K562 (cell line): ENCODE results near the gene AMMECR1. TPM values are rescaled to one million over a fixed set of nuclear protein-coding genes. Genes with fewer than 3 reads are reported as not detected.

Source experiments
- ATAC-seq: fragments of 200-7000 bp; cut with Tn5 transposase; 3 replicates; pipeline ENCODE4 v1.9.1; 2020; ENCODE audit warnings: moderate library complexity
- BruUV-seq: library from RNA; stranded (reverse); fragments of 400-500 nt; replicated peaks from 2 replicates; lab custom pipeline; 2021; lab: Mats Ljungman, UMichigan
- CTCF ChIA-PET: fragments of 300-600 bp; formaldehyde crosslinking; extraction: SDS; loops from one replicate; lab custom pipeline; 2021; ENCODE audit warnings: low intra/inter-chr PET ratio; lab: Yijun Ruan, JAX
- POLR2A ChIA-PET: fragments of 300-600, 350-650 bp; sonication (Branson Sonifier 250); formaldehyde crosslinking; extraction: SDS; loops from one replicate; lab custom pipeline; 2021; ENCODE audit warnings: antibody characterized with exemption, inconsistent platforms; lab: Yijun Ruan, JAX
- DNase-seq, 4 experiments: peaks; one replicate each; pipeline versions ENCODE4 v3.0.0 to v3.0.0-alpha.2; 2011 to 2018; ENCODE audit warnings: low spot score in 3 of 4, mixed read lengths in 3 of 4; ENCODE audit errors: extremely low read depth in 1 of 4
- FAIRE-seq: peaks from 2 replicates; lab custom pipeline; 2011; peaks lifted over from hg19 to GRCh38; lab: Jason Lieb, UNC
- H2AFZ ChIP-seq: 2 replicates; pipeline ENCODE4 v1.6.0; 2011; ENCODE audit warnings: low read depth, low read length, control low read depth, inconsistent platforms
- H3K27ac ChIP-seq: fragments of 200-600 bp; 3 replicates; pipeline ENCODE4 v1.8.0; 2011; ENCODE audit warnings: low read depth, mild to moderate bottlenecking, control low read depth, inconsistent platforms, low read length, moderate library complexity, mixed read lengths; ENCODE audit errors: extremely low read depth
- H3K27me3 ChIP-seq, 2 experiments: fragments of 300-600 bp in 1 of 2; 2 replicates in 1 of 2; 3 replicates in 1 of 2; pipeline versions ENCODE4 v1.6.0 to v1.8.0; 2011; ENCODE audit warnings: inconsistent platforms in 2 of 2, low read length in 2 of 2, mild to moderate bottlenecking in 1 of 2, mixed read lengths in 1 of 2, moderate library complexity in 1 of 2; ENCODE audit not compliant: control insufficient read depth in 2 of 2, insufficient read depth in 2 of 2
- H3K36me3 ChIP-seq: fragments of 300-600 bp; 3 replicates; pipeline ENCODE4 v1.8.0; 2011; ENCODE audit warnings: mild to moderate bottlenecking, low read length, inconsistent platforms; ENCODE audit not compliant: control insufficient read depth, insufficient read depth
- H3K4me1 ChIP-seq, 2 experiments: fragments of 200-600 bp in 1 of 2; replicated peaks in 1 of 2; 2 replicates in 1 of 2; 3 replicates in 1 of 2; pipeline versions ENCODE4 v1.5.1 to v1.8.0; 2011; ENCODE audit warnings: inconsistent platforms in 2 of 2, low read length in 2 of 2, mild to moderate bottlenecking in 1 of 2, mixed read lengths in 1 of 2, moderate library complexity in 1 of 2; ENCODE audit not compliant: control insufficient read depth in 2 of 2, insufficient read depth in 2 of 2
- H3K4me2 ChIP-seq: 2 replicates; pipeline ENCODE4 v1.6.1; 2011; ENCODE audit warnings: low read length, control low read depth, inconsistent platforms, mixed read lengths; ENCODE audit not compliant: insufficient read depth
- H3K4me3 ChIP-seq: fragments of 200-600 bp; sonication (generic), shearing (Covaris generic); 2 replicates; pipeline ENCODE4 v1.5.1; 2016; ENCODE audit warnings: control low read depth, inconsistent platforms
- H3K79me2 ChIP-seq: fragments of 200-600 bp; 3 replicates; pipeline ENCODE4 v1.8.0; 2011; ENCODE audit warnings: low read length, inconsistent platforms; ENCODE audit not compliant: control insufficient read depth, insufficient read depth
- H3K9ac ChIP-seq, 2 experiments: 2 replicates each; pipeline versions ENCODE4 v1.6.0 to v1.6.1; 2011; ENCODE audit warnings: low read depth in 2 of 2, low read length in 2 of 2, control low read depth in 1 of 2, inconsistent platforms in 1 of 2, mild to moderate bottlenecking in 1 of 2, mixed read lengths in 1 of 2; ENCODE audit not compliant: insufficient read depth in 1 of 2
- H3K9me1 ChIP-seq: one replicate; pipeline ENCODE4 v1.6.0; 2011; ENCODE audit warnings: inconsistent platforms, mild to moderate bottlenecking, low read length, moderate library complexity; ENCODE audit not compliant: control insufficient read depth, insufficient read depth
- H3K9me3 ChIP-seq: replicated peaks from 2 replicates; pipeline ENCODE4 v1.5.1; 2011; ENCODE audit warnings: low read depth, low read length, inconsistent platforms; ENCODE audit not compliant: control insufficient read depth, insufficient read depth
- H4K20me1 ChIP-seq: replicated peaks from 2 replicates; pipeline ENCODE4 v1.6.1; 2011; ENCODE audit warnings: low read length, inconsistent platforms, mixed read lengths; ENCODE audit not compliant: control insufficient read depth, insufficient read depth
- BRD4 ChIP-seq: fragments of 200-600 bp; sonication (generic); IDR thresholded peaks from 2 replicates; pipeline ENCODE4 v1.6.1; 2017; ENCODE audit warnings: inconsistent platforms
- EWSR1 ChIP-seq: fragments of 450-650 bp; IDR thresholded peaks from 2 replicates; pipeline ENCODE4 v1.6.1; 2018; ENCODE audit warnings: borderline replicate concordance, mild to moderate bottlenecking, low read depth, moderate library complexity; ENCODE audit not compliant: partially characterized antibody
- GTF2A2 ChIP-seq: IDR thresholded peaks from 2 replicates; pipeline ENCODE4 v1.6.1; 2016; ENCODE audit warnings: mild to moderate bottlenecking, missing genetic modification characterization, missing compliant biosample characterization
- HES1 ChIP-seq: fragments of 450-650 bp; IDR thresholded peaks from 2 replicates; pipeline ENCODE4 v1.6.1; 2016; ENCODE audit warnings: low read depth, mild to moderate bottlenecking, moderate library complexity
- KAT8 ChIP-seq: fragments of 450-650 bp; IDR thresholded peaks from 2 replicates; pipeline ENCODE4 v1.6.1; 2016; ENCODE audit warnings: low read depth, mild to moderate bottlenecking
- POLR2G ChIP-seq: fragments of 200-400 bp; formaldehyde crosslinking; IDR thresholded peaks from 2 replicates; pipeline ENCODE4 v1.6.1; 2017; ENCODE audit warnings: low read depth, mild to moderate bottlenecking, antibody characterized with exemption, low read length, moderate library complexity
- PRMT5 ChIP-seq: sonication (generic); formaldehyde crosslinking; IDR thresholded peaks from 2 replicates; pipeline ENCODE4 v1.5.0; 2020; ENCODE audit warnings: missing genetic modification reagents
- SIRT6 ChIP-seq: IDR thresholded peaks from one replicate; pipeline ENCODE4 v1.6.1; 2012; ENCODE audit warnings: low read depth, mild to moderate bottlenecking, control low read depth, inconsistent platforms, low read length, moderate library complexity
- STAT5A ChIP-seq: IDR thresholded peaks from 2 replicates; pipeline ENCODE4 v1.6.1; 2012; ENCODE audit warnings: low read length, inconsistent platforms, borderline replicate concordance
- ZNF146 ChIP-seq: IDR thresholded peaks from one replicate; pipeline ENCODE4 v1.6.1; 2018; ENCODE audit warnings: missing compliant biosample characterization; ENCODE audit not compliant: unreplicated experiment
- ZNF282 ChIP-seq: sonication (generic); formaldehyde crosslinking; IDR thresholded peaks from 2 replicates; pipeline ENCODE4 v1.8.1; 2023; ENCODE audit warnings: missing genetic modification reagents
- ZNF445 ChIP-seq: fragments of 250-450 bp; sonication (Bioruptor Pico); IDR thresholded peaks from 2 replicates; pipeline ENCODE4 v1.4.0; 2020; ENCODE audit warnings: low read depth, mild to moderate bottlenecking, moderate library complexity
- WGBS: fragments of 100-300 bp; shearing (Covaris generic); methylation state at CpG from one replicate; pipeline ENCODE4 v1.1.6; 2016; ENCODE audit warnings: low coverage, mixed read lengths; ENCODE audit not compliant: insufficient coverage; ENCODE audit errors: missing lambda C conversion rate; 5-methylcytosine and 5-hydroxymethylcytosine counted together
- in situ Hi-C: fragments of 300-500 bp; cut with MboI; formaldehyde crosslinking; loops from 4 replicates; pipeline ENCODE4 v1.15.0; 2018; ENCODE audit warnings: inconsistent platforms, mixed read lengths
- intact Hi-C: fragments of 100-400 bp; cut with micrococcal nuclease; formaldehyde crosslinking; loops from 2 replicates; pipeline ENCODE4 v1.14.2; 2022
- polyA plus RNA-seq, 8 experiments: library from polyadenylated mRNA; depleted of rRNA in 4 of 8; stranded (reverse) in 5 of 8; unstranded in 3 of 8; fragments of >200 nt; fragmentation: Nextera tagmentation in 2 of 8; fragmentation: Illumina TruSeq in 1 of 8; extraction: Ambion mirVana in 2 of 8; extraction: Trizol in 1 of 8; gene quantifications; 2 replicates each; pipeline versions ENCODE4 v1.2.1 to v1.2.3, GENCODE V29; 2011 to 2014; ENCODE audit warnings: inconsistent platforms in 1 of 8, missing spikeins in 1 of 8
- total RNA-seq, 7 experiments: library from RNA; depleted of rRNA in 6 of 7; stranded (reverse); fragments of >200 nt in 6 of 7; fragmentation: Illumina TruSeq in 2 of 7; extraction: Trizol in 2 of 7; gene quantifications; 2 replicates each; pipeline versions ENCODE4 v1.2.1 to v1.2.3, GENCODE V29; 2011 to 2021; ENCODE audit warnings: low replicate concordance in 1 of 7
- TF ChIP-seq, protein P1 (sequence below): sonication (generic); formaldehyde crosslinking; IDR thresholded peaks from 2 replicates; pipeline ENCODE4 v1.8.1; 2023; ENCODE audit warnings: missing genetic modification reagents, mild to moderate bottlenecking, borderline replicate concordance
- TF ChIP-seq, protein P2 (sequence below), 2 experiments: fragments of 200-800 bp in 1 of 2; sonication (Bioruptor generic) in 1 of 2; sonication (generic) in 1 of 2; formaldehyde crosslinking in 1 of 2; IDR thresholded peaks in 1 of 2; conservative IDR thresholded peaks in 1 of 2; 2 replicates each; pipeline versions ENCODE4 v1.5.0 to v1.6.1; 2016 to 2020; ENCODE audit warnings: missing compliant biosample characterization in 1 of 2, missing genetic modification characterization in 1 of 2, missing genetic modification reagents in 1 of 2

The AMMECR1 gene
- total and polyA plus RNA-seq, 9 of the 15 experiments (the other 6 are each of a cell fraction or from before 2014, with no cell fraction given) = 13.9 to 36.7 (median 23.6) TPM

DNA sequence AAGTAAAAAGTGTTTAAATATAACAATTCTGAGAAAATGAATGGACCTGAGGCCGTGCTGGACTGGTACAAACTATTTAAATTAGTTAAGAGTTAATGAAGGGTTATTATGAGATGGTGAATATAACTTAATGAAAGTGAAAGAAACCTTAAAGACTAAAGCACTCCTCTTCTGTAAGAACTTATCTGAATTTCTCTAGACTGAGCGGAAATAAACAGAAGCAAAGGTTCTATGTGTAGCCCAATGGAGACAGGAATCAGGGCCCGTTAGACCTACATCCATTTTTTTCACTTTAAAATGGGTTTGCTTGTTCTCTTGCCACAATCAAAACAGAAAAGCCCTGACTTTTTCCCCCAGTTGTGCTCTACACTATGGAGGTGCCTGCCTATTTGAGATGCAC lies 14.9 kb downstream of the AMMECR1 start:
- BruUV-seq = no TSS peak
- Histone ChIP-seq H2AFZ (no peak overlapping the region), H4K20me1 (no peaks in the 10 kb centered on the region), H3K4me2 (no peak overlapping the region), H3K79me2 (peaks cover 91% of the 10 kb centered on the region), H3K9me3 (0 out of 2 replicates have a peak, but pooled peaks cover 2% of the 10 kb centered on the region), H3K9me1 (no peaks in the 10 kb centered on the region), H3K27me3 (no peaks in the 10 kb centered on the region), H3K36me3 (no peaks in the 10 kb centered on the region), H3K4me1 (no peaks in the 10 kb centered on the region; a peak in 3 of 5 replicates), H3K9ac (no peak overlapping the region), H3K4me3 (no peak overlapping the region), H3K27ac (no peak overlapping the region)
- ChIA-PET POLR2A (no interaction called here), CTCF (no interaction called here)
- WGBS = 71% methylated on average over 3 of the region's 3 CpGs
- DNase-seq (no peak), FAIRE-seq (no peak), ATAC-seq (peak; percentile 11; the same call in 2 of the 3 replicates)
- intact Hi-C loops (no loop called here), in situ Hi-C loops (loop anchor here (5.0 kb wide), 1 partner anchor 81 kb away; no protein-coding TSS in a partner anchor)
- TF ChIP-seq, protein P1, sequence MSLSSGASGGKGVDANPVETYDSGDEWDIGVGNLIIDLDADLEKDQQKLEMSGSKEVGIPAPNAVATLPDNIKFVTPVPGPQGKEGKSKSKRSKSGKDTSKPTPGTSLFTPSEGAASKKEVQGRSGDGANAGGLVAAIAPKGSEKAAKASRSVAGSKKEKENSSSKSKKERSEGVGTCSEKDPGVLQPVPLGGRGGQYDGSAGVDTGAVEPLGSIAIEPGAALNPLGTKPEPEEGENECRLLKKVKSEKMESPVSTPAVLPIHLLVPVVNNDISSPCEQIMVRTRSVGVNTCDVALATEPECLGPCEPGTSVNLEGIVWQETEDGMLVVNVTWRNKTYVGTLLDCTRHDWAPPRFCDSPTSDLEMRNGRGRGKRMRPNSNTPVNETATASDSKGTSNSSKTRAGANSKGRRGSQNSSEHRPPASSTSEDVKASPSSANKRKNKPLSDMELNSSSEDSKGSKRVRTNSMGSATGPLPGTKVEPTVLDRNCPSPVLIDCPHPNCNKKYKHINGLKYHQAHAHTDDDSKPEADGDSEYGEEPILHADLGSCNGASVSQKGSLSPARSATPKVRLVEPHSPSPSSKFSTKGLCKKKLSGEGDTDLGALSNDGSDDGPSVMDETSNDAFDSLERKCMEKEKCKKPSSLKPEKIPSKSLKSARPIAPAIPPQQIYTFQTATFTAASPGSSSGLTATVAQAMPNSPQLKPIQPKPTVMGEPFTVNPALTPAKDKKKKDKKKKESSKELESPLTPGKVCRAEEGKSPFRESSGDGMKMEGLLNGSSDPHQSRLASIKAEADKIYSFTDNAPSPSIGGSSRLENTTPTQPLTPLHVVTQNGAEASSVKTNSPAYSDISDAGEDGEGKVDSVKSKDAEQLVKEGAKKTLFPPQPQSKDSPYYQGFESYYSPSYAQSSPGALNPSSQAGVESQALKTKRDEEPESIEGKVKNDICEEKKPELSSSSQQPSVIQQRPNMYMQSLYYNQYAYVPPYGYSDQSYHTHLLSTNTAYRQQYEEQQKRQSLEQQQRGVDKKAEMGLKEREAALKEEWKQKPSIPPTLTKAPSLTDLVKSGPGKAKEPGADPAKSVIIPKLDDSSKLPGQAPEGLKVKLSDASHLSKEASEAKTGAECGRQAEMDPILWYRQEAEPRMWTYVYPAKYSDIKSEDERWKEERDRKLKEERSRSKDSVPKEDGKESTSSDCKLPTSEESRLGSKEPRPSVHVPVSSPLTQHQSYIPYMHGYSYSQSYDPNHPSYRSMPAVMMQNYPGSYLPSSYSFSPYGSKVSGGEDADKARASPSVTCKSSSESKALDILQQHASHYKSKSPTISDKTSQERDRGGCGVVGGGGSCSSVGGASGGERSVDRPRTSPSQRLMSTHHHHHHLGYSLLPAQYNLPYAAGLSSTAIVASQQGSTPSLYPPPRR = no peak
- TF ChIP-seq HES1 (no peak), POLR2G (no peak), GTF2A2 (tag) (no peak), PRMT5 (no peak), ZNF282 (CRISPR knock-in tag) (no peak), STAT5A (no peak), SIRT6 (no peak), KAT8 (no peak), BRD4 (no peak), ZNF445 (CRISPR knock-in tag) (no peak), ZNF146 (CRISPR knock-in tag) (no peak), EWSR1 (no peak)
- TF ChIP-seq, protein P2, sequence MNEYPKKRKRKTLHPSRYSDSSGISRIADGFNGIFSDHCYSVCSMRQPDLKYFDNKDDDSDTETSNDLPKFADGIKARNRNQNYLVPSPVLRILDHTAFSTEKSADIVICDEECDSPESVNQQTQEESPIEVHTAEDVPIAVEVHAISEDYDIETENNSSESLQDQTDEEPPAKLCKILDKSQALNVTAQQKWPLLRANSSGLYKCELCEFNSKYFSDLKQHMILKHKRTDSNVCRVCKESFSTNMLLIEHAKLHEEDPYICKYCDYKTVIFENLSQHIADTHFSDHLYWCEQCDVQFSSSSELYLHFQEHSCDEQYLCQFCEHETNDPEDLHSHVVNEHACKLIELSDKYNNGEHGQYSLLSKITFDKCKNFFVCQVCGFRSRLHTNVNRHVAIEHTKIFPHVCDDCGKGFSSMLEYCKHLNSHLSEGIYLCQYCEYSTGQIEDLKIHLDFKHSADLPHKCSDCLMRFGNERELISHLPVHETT (CRISPR knock-in tag; conservative IDR thresholded peaks at IDR 0.05 in 1 of 2, IDR thresholded peaks at IDR 0.05 in 1 of 2) = no peak
